ENCODE results near the gene IL22. TPM values are rescaled to one million over a fixed set of nuclear protein-coding genes. Genes with fewer than 3 reads are reported as not detected.

The IL22 gene
- total RNA-seq, 1 experiment from 2014 or later, result not detected

DNA sequence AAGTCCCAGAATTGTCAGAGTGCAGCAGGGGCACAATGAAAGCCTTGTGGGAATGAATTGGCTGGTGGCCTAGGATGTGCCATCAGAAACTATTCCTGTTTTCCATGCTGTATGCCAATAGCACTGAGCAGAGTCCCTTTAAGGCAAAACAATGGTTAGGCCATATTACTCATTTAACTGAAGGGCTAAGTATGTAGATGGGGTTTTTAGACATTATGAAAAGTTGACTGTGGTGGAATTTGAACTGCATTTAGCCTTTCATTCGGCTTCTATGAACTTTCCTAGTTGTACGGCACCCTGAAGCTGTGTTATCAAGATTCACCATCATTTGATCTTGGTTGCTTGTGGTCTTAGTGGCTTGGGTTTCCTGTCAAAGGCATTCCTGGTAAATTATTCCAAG is 52.5 kb downstream of the IL22 start:
- Histone ChIP-seq H3K27ac (ENCODE audit: low read depth, low read length, poor library complexity, severe bottlenecking) (no peak overlapping the region), H3K27me3 (replicated peaks; ENCODE audit: insufficient read depth, low read depth, low read length, poor library complexity) (peaks cover 4% of the 10 kb centered on the region), H3K36me3 (ENCODE audit: insufficient read depth, low read length, poor library complexity, severe bottlenecking) (no peaks in the 10 kb centered on the region), H3K9me3 (ENCODE audit: low read depth, low read length, poor library complexity, severe bottlenecking) (no peaks in the 10 kb centered on the region), H3K4me1 (ENCODE audit: insufficient read depth, low read length, poor library complexity, severe bottlenecking) (no peaks in the 10 kb centered on the region), H3K4me3 (ENCODE audit: low read depth, low read length, poor library complexity, severe bottlenecking) (no peak overlapping the region)
- intact Hi-C loops (cut with micrococcal nuclease; ENCODE audit: unreplicated experiment), result no loop called here
- POLR2A ChIA-PET (ENCODE audit: low non-redundant PET), result no interaction called here
- no peak for TF ChIP-seq EZH2 (IDR thresholded peaks at IDR 0.05; ENCODE audit: borderline replicate concordance, low read depth, low read length, poor library complexity, severe bottlenecking)
- TF ChIP-seq, protein P1, sequence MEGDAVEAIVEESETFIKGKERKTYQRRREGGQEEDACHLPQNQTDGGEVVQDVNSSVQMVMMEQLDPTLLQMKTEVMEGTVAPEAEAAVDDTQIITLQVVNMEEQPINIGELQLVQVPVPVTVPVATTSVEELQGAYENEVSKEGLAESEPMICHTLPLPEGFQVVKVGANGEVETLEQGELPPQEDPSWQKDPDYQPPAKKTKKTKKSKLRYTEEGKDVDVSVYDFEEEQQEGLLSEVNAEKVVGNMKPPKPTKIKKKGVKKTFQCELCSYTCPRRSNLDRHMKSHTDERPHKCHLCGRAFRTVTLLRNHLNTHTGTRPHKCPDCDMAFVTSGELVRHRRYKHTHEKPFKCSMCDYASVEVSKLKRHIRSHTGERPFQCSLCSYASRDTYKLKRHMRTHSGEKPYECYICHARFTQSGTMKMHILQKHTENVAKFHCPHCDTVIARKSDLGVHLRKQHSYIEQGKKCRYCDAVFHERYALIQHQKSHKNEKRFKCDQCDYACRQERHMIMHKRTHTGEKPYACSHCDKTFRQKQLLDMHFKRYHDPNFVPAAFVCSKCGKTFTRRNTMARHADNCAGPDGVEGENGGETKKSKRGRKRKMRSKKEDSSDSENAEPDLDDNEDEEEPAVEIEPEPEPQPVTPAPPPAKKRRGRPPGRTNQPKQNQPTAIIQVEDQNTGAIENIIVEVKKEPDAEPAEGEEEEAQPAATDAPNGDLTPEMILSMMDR (conservative IDR thresholded peaks at IDR 0.05; ENCODE audit: low read depth, low read length), result no peak
- no TSS peak for BruUV-seq (replicated peaks)
- CTCF ChIA-PET, result no interaction called here
- no peak for DNase-seq (ENCODE audit: low spot score)

DNA sequence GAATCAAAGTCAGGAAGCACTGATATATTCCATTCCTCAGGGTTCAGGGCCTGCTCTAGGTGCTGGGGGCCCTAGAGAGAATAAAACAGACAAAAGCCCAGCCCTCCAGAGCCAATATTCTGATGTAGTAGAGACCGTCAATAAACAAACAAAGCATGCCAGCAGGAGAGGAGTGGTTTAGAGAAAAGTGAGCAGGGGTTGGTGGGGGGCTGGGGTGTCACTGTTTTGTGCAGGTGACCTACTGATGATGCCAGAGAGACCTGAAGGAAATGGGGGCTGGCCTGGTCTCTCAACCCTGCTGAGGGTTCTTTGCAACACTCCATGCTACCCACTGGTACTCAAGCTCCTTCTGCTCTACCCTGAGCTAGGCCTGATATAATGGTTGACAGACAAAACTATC is 54.3 kb downstream of the IL22 start:
- CTCF ChIA-PET, result no interaction called here
- Histone ChIP-seq H3K27ac (ENCODE audit: low read depth, low read length, poor library complexity, severe bottlenecking) (no peak overlapping the region), H3K36me3 (ENCODE audit: insufficient read depth, low read length, poor library complexity, severe bottlenecking) (no peaks in the 10 kb centered on the region), H3K4me3 (ENCODE audit: low read depth, low read length, poor library complexity, severe bottlenecking) (no peak overlapping the region), H3K4me1 (ENCODE audit: insufficient read depth, low read length, poor library complexity, severe bottlenecking) (no peaks in the 10 kb centered on the region), H3K9me3 (ENCODE audit: low read depth, low read length, poor library complexity, severe bottlenecking) (no peaks in the 10 kb centered on the region), H3K27me3 (replicated peaks; ENCODE audit: insufficient read depth, low read depth, low read length, poor library complexity) (no peaks in the 10 kb centered on the region)
- BruUV-seq (replicated peaks), result no TSS peak
- intact Hi-C loops (cut with micrococcal nuclease; ENCODE audit: unreplicated experiment), result no loop called here
- no peak for TF ChIP-seq EZH2 (IDR thresholded peaks at IDR 0.05; ENCODE audit: borderline replicate concordance, low read depth, low read length, poor library complexity, severe bottlenecking)
- TF ChIP-seq, protein P1 (conservative IDR thresholded peaks at IDR 0.05; ENCODE audit: low read depth, low read length), result no peak
- DNase-seq (ENCODE audit: low spot score), result no peak
- POLR2A ChIA-PET (ENCODE audit: low non-redundant PET), result no interaction called here

DNA sequence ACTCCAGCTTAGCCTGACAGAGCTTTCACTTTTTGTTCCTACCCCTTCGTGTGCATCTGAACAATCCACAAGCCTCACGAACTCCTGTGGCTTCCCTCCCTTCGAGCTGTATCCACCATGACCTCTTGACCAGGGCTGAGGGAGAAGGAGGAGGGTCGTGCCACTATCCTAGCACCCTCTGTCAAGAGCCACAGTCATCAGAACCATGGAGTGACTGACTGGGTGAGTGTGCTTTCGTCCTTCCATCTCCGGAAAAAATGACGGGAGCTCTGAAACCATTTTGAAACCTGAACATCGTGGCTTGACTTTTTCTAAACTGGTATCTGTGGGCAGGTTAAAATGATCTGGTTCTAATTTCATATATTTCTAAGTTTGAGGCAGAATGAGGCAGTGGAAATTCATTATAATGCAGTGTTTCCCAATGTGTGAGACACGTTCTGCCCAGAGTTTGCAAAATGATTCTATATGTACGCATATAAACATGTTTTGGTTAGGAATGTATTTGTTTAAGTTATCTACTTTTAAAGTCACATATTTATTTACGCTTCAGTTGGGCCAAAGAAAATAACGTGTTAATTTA is 54.8 kb downstream of the IL22 start:
- Histone ChIP-seq H3K27me3 (replicated peaks; ENCODE audit: insufficient read depth, low read depth, low read length, poor library complexity) (no peaks in the 10 kb centered on the region), H3K4me3 (ENCODE audit: low read depth, low read length, poor library complexity, severe bottlenecking) (no peak overlapping the region), H3K27ac (ENCODE audit: low read depth, low read length, poor library complexity, severe bottlenecking) (no peak overlapping the region), H3K9me3 (ENCODE audit: low read depth, low read length, poor library complexity, severe bottlenecking) (no peaks in the 10 kb centered on the region), H3K4me1 (ENCODE audit: insufficient read depth, low read length, poor library complexity, severe bottlenecking) (no peaks in the 10 kb centered on the region), H3K36me3 (ENCODE audit: insufficient read depth, low read length, poor library complexity, severe bottlenecking) (no peaks in the 10 kb centered on the region)
- BruUV-seq (replicated peaks), result no TSS peak
- TF ChIP-seq, protein P1 (conservative IDR thresholded peaks at IDR 0.05; ENCODE audit: low read depth, low read length), result no peak
- no peak for TF ChIP-seq EZH2 (IDR thresholded peaks at IDR 0.05; ENCODE audit: borderline replicate concordance, low read depth, low read length, poor library complexity, severe bottlenecking)
- no peak for DNase-seq (ENCODE audit: low spot score)
- CTCF ChIA-PET, result no interaction called here
- POLR2A ChIA-PET (ENCODE audit: low non-redundant PET), result no interaction called here
- intact Hi-C loops (cut with micrococcal nuclease; ENCODE audit: unreplicated experiment), result no loop called here

Other genes starting within 250 kb of the IL22 start
- gene IFNG, start 93.9 kb downstream of the IL22 start, total RNA-seq (2021), result not detected in 2 replicates
- not detected in 2 replicates for gene IL26, start 27.8 kb downstream of the IL22 start, total RNA-seq (2021)
- gene MDM1, start 78.8 kb upstream of the IL22 start, total RNA-seq (2021), result 16.5 and 18.6 TPM in 2 replicates

Measured in A673 (cell line).